Neural cell (in vitro differentiated cells): ENCODE measurements around the gene FOXP2. TPM values are rescaled to one million over a fixed set of nuclear protein-coding genes. Genes with fewer than 3 reads are reported as not detected.

Source experiments
- H2AFZ ChIP-seq: fragments of 200-600, 300-800 bp; sonication (generic), shearing (Covaris generic); 2 replicates; pipeline ENCODE4 v1.6.0; 2014; ENCODE audit warnings: low read depth, mild to moderate bottlenecking, antibody characterized with exemption, low read length, moderate library complexity
- H3F3A ChIP-seq: fragments of 200-600 bp; shearing (Covaris generic); 2 replicates; pipeline ENCODE4 v1.6.1; 2016; ENCODE audit warnings: mild to moderate bottlenecking, moderate library complexity, mixed read lengths, antibody characterized with exemption, low read length; ENCODE audit not compliant: insufficient read depth, poor library complexity, severe bottlenecking
- H3K27ac ChIP-seq: fragments of 200-600, 300-800 bp; sonication (generic), shearing (Covaris generic); 2 replicates; pipeline ENCODE4 v1.5.1; 2014; ENCODE audit warnings: mild to moderate bottlenecking, low read length, moderate library complexity
- H3K27me3 ChIP-seq: fragments of 300-800, 200-600 bp; sonication (generic), shearing (Covaris generic); 2 replicates; pipeline ENCODE4 v1.6.0; 2014; ENCODE audit warnings: mild to moderate bottlenecking, low read depth, low read length, moderate library complexity; ENCODE audit not compliant: insufficient read depth
- H3K36me3 ChIP-seq: fragments of 300-800, 200-600 bp; sonication (generic), shearing (Covaris generic); 2 replicates; pipeline ENCODE4 v1.5.1; 2014; ENCODE audit warnings: mild to moderate bottlenecking, antibody characterized with exemption, low read length, moderate library complexity; ENCODE audit not compliant: insufficient read depth
- H3K4me2 ChIP-seq: fragments of 300-800, 200-600 bp; sonication (generic), shearing (Covaris generic); 2 replicates; pipeline ENCODE4 v1.6.0; 2014; ENCODE audit warnings: mild to moderate bottlenecking, low read length
- H3K4me3 ChIP-seq: fragments of 300-800, 200-600 bp; sonication (generic), shearing (Covaris generic); 2 replicates; pipeline ENCODE4 v1.5.1; 2014; ENCODE audit warnings: mild to moderate bottlenecking, low read length, moderate library complexity
- H3K79me2 ChIP-seq: fragments of 200-600 bp; shearing (Covaris generic); replicated peaks from 2 replicates; pipeline ENCODE4 v1.6.0; 2014; ENCODE audit warnings: mild to moderate bottlenecking, low read length, moderate library complexity; ENCODE audit not compliant: insufficient read depth
- H3K9ac ChIP-seq: fragments of 300-800, 200-600 bp; sonication (generic), shearing (Covaris generic); 2 replicates; pipeline ENCODE4 v1.6.1; 2016; ENCODE audit warnings: mild to moderate bottlenecking, low read length, mixed read lengths
- H3K9me2 ChIP-seq: fragments of 200-600 bp; shearing (Covaris generic); 2 replicates; pipeline ENCODE4 v1.6.1; 2016; ENCODE audit warnings: mild to moderate bottlenecking, low read length, mixed read lengths; ENCODE audit not compliant: insufficient read depth
- H3K9me3 ChIP-seq: fragments of 200-600, 300-800 bp; sonication (generic), shearing (Covaris generic); 2 replicates; pipeline ENCODE4 v1.6.1; 2016; ENCODE audit warnings: mild to moderate bottlenecking, mixed run types, low read length, moderate library complexity, mixed read lengths
- H4K20me1 ChIP-seq: fragments of 200-600 bp; shearing (Covaris generic); 2 replicates; pipeline ENCODE4 v1.6.1; 2016; ENCODE audit warnings: mild to moderate bottlenecking, mixed run types; ENCODE audit not compliant: insufficient read depth
- EP300 ChIP-seq: fragments of 450-650 bp; conservative IDR thresholded peaks from 2 replicates; pipeline ENCODE4 v1.6.1; 2014; ENCODE audit warnings: antibody characterized with exemption, mild to moderate bottlenecking, moderate library complexity; ENCODE audit not compliant: poor library complexity, severe bottlenecking
- EZH2 ChIP-seq: fragments of 200-600, 300-800 bp; shearing (Covaris generic), sonication (generic); IDR thresholded peaks from 2 replicates; pipeline ENCODE4 v1.6.1; 2014; ENCODE audit warnings: antibody characterized with exemption, low read length, borderline replicate concordance, mild to moderate bottlenecking; ENCODE audit not compliant: insufficient read depth, poor library complexity, severe bottlenecking
- MXI1 ChIP-seq: fragments of 450-650 bp; conservative IDR thresholded peaks from 2 replicates; pipeline ENCODE4 v1.6.1; 2014; ENCODE audit warnings: antibody characterized with exemption, mild to moderate bottlenecking; ENCODE audit not compliant: poor library complexity, severe bottlenecking
- POLR2AphosphoS5 ChIP-seq: IDR thresholded peaks from 2 replicates; pipeline ENCODE4 v1.6.1; 2012
- RAD21 ChIP-seq: fragments of 450-650 bp; conservative IDR thresholded peaks from 2 replicates; pipeline ENCODE4 v1.6.1; 2014; ENCODE audit warnings: antibody characterized with exemption, mild to moderate bottlenecking, moderate library complexity
- SMC3 ChIP-seq: fragments of 450-650 bp; conservative IDR thresholded peaks from 2 replicates; pipeline ENCODE4 v1.6.1; 2014; ENCODE audit warnings: antibody characterized with exemption, mild to moderate bottlenecking, moderate library complexity; ENCODE audit not compliant: poor library complexity
- TAF1 ChIP-seq: IDR thresholded peaks from 2 replicates; pipeline ENCODE4 v1.6.1; 2012; ENCODE audit warnings: low read depth
- polyA plus RNA-seq: library from polyadenylated mRNA; depleted of rRNA; stranded (reverse); fragments of >200 nt; gene quantifications from 2 replicates; pipeline ENCODE4 v1.2.3, GENCODE V29; 2014
- TF ChIP-seq, protein P1 (sequence below): fragments of 450-650 bp; IDR thresholded peaks from 2 replicates; pipeline ENCODE4 v1.5.1; 2014; ENCODE audit warnings: antibody characterized with exemption, mild to moderate bottlenecking, moderate library complexity; ENCODE audit not compliant: poor library complexity, severe bottlenecking
- TF ChIP-seq, protein P2 (sequence below): IDR thresholded peaks from 2 replicates; pipeline ENCODE4 v1.6.1; 2012; ENCODE audit warnings: borderline replicate concordance

The FOXP2 gene
- polyA plus RNA-seq, 1 donor from 2014 or later: 51.3 TPM

DNA sequence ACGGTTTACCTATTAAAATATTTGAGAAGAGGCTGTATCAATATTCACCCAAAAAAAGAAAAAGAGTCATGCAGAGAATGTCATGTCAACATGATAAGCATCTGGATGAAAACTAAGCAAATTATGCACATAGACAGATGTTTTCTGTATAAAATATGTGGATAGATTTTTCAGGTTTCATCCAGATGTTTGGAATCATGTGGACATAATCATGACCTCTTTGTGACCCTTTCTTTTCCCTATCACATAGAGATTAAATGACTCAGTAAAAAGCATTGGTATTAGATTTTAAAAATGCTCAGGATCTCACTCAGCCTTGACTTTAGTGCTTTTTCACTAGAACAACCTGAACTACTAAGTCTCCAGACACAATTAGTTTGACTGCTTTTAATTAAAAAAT lies 90.0 kb downstream of the FOXP2 start:
- no peak overlapping the region for H3K9ac ChIP-seq
- H3K79me2 ChIP-seq: no peaks in the 10 kb centered on the region
- no peaks in the 10 kb centered on the region for H3K36me3 ChIP-seq
- no peak overlapping the region for H2AFZ ChIP-seq
- H3K9me2 ChIP-seq: no peaks in the 10 kb centered on the region
- H3K27ac ChIP-seq: no peak overlapping the region
- TF ChIP-seq POLR2AphosphoS5: no peak
- no peak for TF ChIP-seq RAD21
- TF ChIP-seq, protein P1, sequence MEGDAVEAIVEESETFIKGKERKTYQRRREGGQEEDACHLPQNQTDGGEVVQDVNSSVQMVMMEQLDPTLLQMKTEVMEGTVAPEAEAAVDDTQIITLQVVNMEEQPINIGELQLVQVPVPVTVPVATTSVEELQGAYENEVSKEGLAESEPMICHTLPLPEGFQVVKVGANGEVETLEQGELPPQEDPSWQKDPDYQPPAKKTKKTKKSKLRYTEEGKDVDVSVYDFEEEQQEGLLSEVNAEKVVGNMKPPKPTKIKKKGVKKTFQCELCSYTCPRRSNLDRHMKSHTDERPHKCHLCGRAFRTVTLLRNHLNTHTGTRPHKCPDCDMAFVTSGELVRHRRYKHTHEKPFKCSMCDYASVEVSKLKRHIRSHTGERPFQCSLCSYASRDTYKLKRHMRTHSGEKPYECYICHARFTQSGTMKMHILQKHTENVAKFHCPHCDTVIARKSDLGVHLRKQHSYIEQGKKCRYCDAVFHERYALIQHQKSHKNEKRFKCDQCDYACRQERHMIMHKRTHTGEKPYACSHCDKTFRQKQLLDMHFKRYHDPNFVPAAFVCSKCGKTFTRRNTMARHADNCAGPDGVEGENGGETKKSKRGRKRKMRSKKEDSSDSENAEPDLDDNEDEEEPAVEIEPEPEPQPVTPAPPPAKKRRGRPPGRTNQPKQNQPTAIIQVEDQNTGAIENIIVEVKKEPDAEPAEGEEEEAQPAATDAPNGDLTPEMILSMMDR: no peak
- no peak for TF ChIP-seq EP300
- no peak for TF ChIP-seq EZH2
- TF ChIP-seq, protein P2, sequence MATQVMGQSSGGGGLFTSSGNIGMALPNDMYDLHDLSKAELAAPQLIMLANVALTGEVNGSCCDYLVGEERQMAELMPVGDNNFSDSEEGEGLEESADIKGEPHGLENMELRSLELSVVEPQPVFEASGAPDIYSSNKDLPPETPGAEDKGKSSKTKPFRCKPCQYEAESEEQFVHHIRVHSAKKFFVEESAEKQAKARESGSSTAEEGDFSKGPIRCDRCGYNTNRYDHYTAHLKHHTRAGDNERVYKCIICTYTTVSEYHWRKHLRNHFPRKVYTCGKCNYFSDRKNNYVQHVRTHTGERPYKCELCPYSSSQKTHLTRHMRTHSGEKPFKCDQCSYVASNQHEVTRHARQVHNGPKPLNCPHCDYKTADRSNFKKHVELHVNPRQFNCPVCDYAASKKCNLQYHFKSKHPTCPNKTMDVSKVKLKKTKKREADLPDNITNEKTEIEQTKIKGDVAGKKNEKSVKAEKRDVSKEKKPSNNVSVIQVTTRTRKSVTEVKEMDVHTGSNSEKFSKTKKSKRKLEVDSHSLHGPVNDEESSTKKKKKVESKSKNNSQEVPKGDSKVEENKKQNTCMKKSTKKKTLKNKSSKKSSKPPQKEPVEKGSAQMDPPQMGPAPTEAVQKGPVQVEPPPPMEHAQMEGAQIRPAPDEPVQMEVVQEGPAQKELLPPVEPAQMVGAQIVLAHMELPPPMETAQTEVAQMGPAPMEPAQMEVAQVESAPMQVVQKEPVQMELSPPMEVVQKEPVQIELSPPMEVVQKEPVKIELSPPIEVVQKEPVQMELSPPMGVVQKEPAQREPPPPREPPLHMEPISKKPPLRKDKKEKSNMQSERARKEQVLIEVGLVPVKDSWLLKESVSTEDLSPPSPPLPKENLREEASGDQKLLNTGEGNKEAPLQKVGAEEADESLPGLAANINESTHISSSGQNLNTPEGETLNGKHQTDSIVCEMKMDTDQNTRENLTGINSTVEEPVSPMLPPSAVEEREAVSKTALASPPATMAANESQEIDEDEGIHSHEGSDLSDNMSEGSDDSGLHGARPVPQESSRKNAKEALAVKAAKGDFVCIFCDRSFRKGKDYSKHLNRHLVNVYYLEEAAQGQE: no peak
- no peak for TF ChIP-seq TAF1
- no peak for TF ChIP-seq MXI1
- TF ChIP-seq SMC3: no peak
- no peaks in the 10 kb centered on the region for H4K20me1 ChIP-seq
- H3K4me2 ChIP-seq: no peak overlapping the region
- H3F3A ChIP-seq: no peaks in the 10 kb centered on the region
- H3K27me3 ChIP-seq: no peaks in the 10 kb centered on the region
- no peaks in the 10 kb centered on the region for H3K9me3 ChIP-seq
- H3K4me3 ChIP-seq: no peak overlapping the region

- TF ChIP-seq, protein P1: no peak
- TF ChIP-seq MXI1: no peak
- no peak for TF ChIP-seq EP300
- TF ChIP-seq, protein P2: no peak
- TF ChIP-seq SMC3: no peak
- TF ChIP-seq EZH2: no peak
- TF ChIP-seq POLR2AphosphoS5: no peak
- no peak for TF ChIP-seq TAF1
- H3K4me2 ChIP-seq: no peak overlapping the region
- no peaks in the 10 kb centered on the region for H3F3A ChIP-seq
- H3K4me3 ChIP-seq: no peak overlapping the region
- H3K27me3 ChIP-seq: no peaks in the 10 kb centered on the region
- no peaks in the 10 kb centered on the region for H3K79me2 ChIP-seq
- H3K27ac ChIP-seq: no peak overlapping the region
- no peak overlapping the region for H3K9ac ChIP-seq
- no peaks in the 10 kb centered on the region for H3K36me3 ChIP-seq
- H2AFZ ChIP-seq: no peak overlapping the region
- H4K20me1 ChIP-seq: no peaks in the 10 kb centered on the region
- H3K9me2 ChIP-seq: no peaks in the 10 kb centered on the region
- H3K9me3 ChIP-seq: no peaks in the 10 kb centered on the region
Observed at GRCh38 chr7:114507381-114507780, 92.8 kb downstream of the FOXP2 start.
